HCT116 (cell line): ENCODE results near the gene COA8. TPM values are rescaled to one million over a fixed set of nuclear protein-coding genes. Genes with fewer than 3 reads are reported as not detected.

Source experiments
- ATAC-seq: fragments of 200-7000 bp; cut with Tn5 transposase; 2 replicates; pipeline ENCODE4 v1.9.1; 2020; ENCODE audit warnings: mild to moderate bottlenecking, moderate library complexity
- BruUV-seq: library from RNA; stranded (reverse); fragments of 400-500 nt; replicated peaks from 2 replicates; lab custom pipeline; 2021; lab: Mats Ljungman, UMichigan
- CTCF ChIA-PET: fragments of 300-600 bp; sonication (Branson Sonifier 250); formaldehyde crosslinking; loops from one replicate; lab custom pipeline; 2021; ENCODE audit warnings: antibody characterized with exemption; lab: Charles Lee
- POLR2A ChIA-PET: fragments of 300-600, 350-600 bp; sonication (Branson Sonifier 250); formaldehyde crosslinking; loops from one replicate; lab custom pipeline; 2021; ENCODE audit warnings: antibody characterized with exemption; lab: Charles Lee
- RAD21 ChIA-PET, 2 experiments: fragments of 300-600 bp; sonication (Branson Sonifier 250); formaldehyde crosslinking; loops; one replicate each; lab custom pipeline; 2023; ENCODE audit warnings: low total read pairs in 2 of 2; ENCODE audit not compliant: uncharacterized antibody in 2 of 2, unreplicated experiment in 2 of 2, low non-redundant PET in 1 of 2; lab: Charles Lee
- DNase-seq: peaks from one replicate; pipeline ENCODE4 v3.0.0-alpha.2; 2010; ENCODE audit warnings: low read depth, low spot score
- H2AFZ ChIP-seq: fragments of 200-600 bp; shearing (Covaris generic), sonication (generic); 2 replicates; pipeline ENCODE4 v1.6.1; 2017; ENCODE audit warnings: low read depth, mixed run types, mixed read lengths, antibody characterized with exemption, low read length; ENCODE audit not compliant: poor library complexity, severe bottlenecking
- H3K27ac ChIP-seq: 2 replicates; pipeline ENCODE4 v1.5.1; 2012; ENCODE audit warnings: low read depth, low read length
- H3K27me3 ChIP-seq: fragments of 200-600 bp; sonication (generic); 2 replicates; pipeline ENCODE4 v1.6.1; 2016; ENCODE audit warnings: mixed run types, low read length, mixed read lengths; ENCODE audit not compliant: insufficient read depth
- H3K36me3 ChIP-seq, 2 experiments: fragments of 200-500 bp in 1 of 2; fragments of 200-600 bp in 1 of 2; sonication (Bioruptor generic) in 1 of 2; sonication (generic) in 1 of 2; 2 replicates each; pipeline versions ENCODE4 v1.5.1 to v1.6.1; 2014 to 2016; ENCODE audit warnings: low read length in 2 of 2, inconsistent platforms in 1 of 2, mixed read lengths in 1 of 2, mixed run types in 1 of 2; ENCODE audit not compliant: insufficient read depth in 2 of 2, control insufficient read depth in 1 of 2
- H3K4me1 ChIP-seq, 2 experiments: fragments of 200-600 bp in 1 of 2; sonication (generic) in 1 of 2; 2 replicates each; pipeline versions ENCODE4 v1.5.1 to v1.6.1; 2012 to 2017; ENCODE audit warnings: low read length in 2 of 2, inconsistent platforms in 1 of 2, mild to moderate bottlenecking in 1 of 2, mixed read lengths in 1 of 2, mixed run types in 1 of 2, moderate library complexity in 1 of 2; ENCODE audit not compliant: insufficient read depth in 2 of 2, control insufficient read depth in 1 of 2
- H3K4me2 ChIP-seq: fragments of 200-600 bp; sonication (generic); 2 replicates; pipeline ENCODE4 v1.6.1; 2017; ENCODE audit warnings: mixed run types, low read length, mixed read lengths
- H3K4me3 ChIP-seq, 2 experiments: fragments of 200-600 bp in 1 of 2; sonication (generic) in 1 of 2; replicated peaks in 1 of 2; 2 replicates each; pipeline ENCODE4 v1.5.1; 2011 to 2016; ENCODE audit warnings: low read length in 2 of 2, control low read depth in 1 of 2, low read depth in 1 of 2, mild to moderate bottlenecking in 1 of 2, mixed read lengths in 1 of 2, mixed run types in 1 of 2
- H3K79me2 ChIP-seq: fragments of 200-600 bp; sonication (generic); 2 replicates; pipeline ENCODE4 v1.6.1; 2017; ENCODE audit warnings: mild to moderate bottlenecking, mixed run types, low read length, moderate library complexity, mixed read lengths; ENCODE audit not compliant: insufficient read depth
- H3K9ac ChIP-seq: fragments of 200-600 bp; sonication (generic); 2 replicates; pipeline ENCODE4 v1.6.1; 2016; ENCODE audit warnings: low read length, mixed read lengths
- H3K9me2 ChIP-seq: fragments of 200-600 bp; sonication (generic), shearing (Covaris generic); 2 replicates; pipeline ENCODE4 v1.6.1; 2017; ENCODE audit warnings: mixed run types, mild to moderate bottlenecking, moderate library complexity; ENCODE audit not compliant: insufficient read depth
- H3K9me3 ChIP-seq, 2 experiments: fragments of 200-500 bp in 1 of 2; fragments of 200-600 bp in 1 of 2; sonication (Bioruptor generic) in 1 of 2; sonication (generic) in 1 of 2; 2 replicates each; pipeline ENCODE4 v1.6.1; 2014 to 2017; ENCODE audit warnings: low read length in 2 of 2, mixed read lengths in 2 of 2, inconsistent platforms in 1 of 2, low read depth in 1 of 2, mild to moderate bottlenecking in 1 of 2, mixed run types in 1 of 2, moderate library complexity in 1 of 2; ENCODE audit not compliant: control insufficient read depth in 1 of 2, insufficient read depth in 1 of 2
- H4K20me1 ChIP-seq: fragments of 200-600 bp; sonication (generic), shearing (Covaris generic); 2 replicates; pipeline ENCODE4 v1.6.1; 2017; ENCODE audit warnings: mixed run types, mild to moderate bottlenecking, moderate library complexity; ENCODE audit not compliant: insufficient read depth
- EGR1 ChIP-seq: IDR thresholded peaks from 2 replicates; pipeline ENCODE4 v1.6.1; 2012; ENCODE audit warnings: low read depth
- JUND ChIP-seq: IDR thresholded peaks from 2 replicates; pipeline ENCODE4 v1.6.1; 2012
- POLR2AphosphoS5 ChIP-seq: IDR thresholded peaks from 2 replicates; pipeline ENCODE4 v1.6.1; 2011; ENCODE audit warnings: mild to moderate bottlenecking, low read depth, low read length, moderate library complexity
- SIN3A ChIP-seq: IDR thresholded peaks from 2 replicates; pipeline ENCODE4 v1.6.1; 2012; ENCODE audit warnings: low read depth
- SRF ChIP-seq: IDR thresholded peaks from 2 replicates; pipeline ENCODE4 v1.6.1; 2012; ENCODE audit warnings: low read depth
- intact Hi-C: fragments of 100-400 bp; cut with micrococcal nuclease; formaldehyde crosslinking; loops from 2 replicates; pipeline ENCODE4 v1.10.0; 2022
- total RNA-seq: library from RNA; stranded (reverse); gene quantifications from one replicate; pipeline ENCODE4 v1.2.1, GENCODE V29; 2021; ENCODE audit not compliant: unreplicated experiment
- TF ChIP-seq, protein P1 (sequence below): IDR thresholded peaks from 2 replicates; pipeline ENCODE4 v1.6.1; 2012; ENCODE audit warnings: low read depth

The COA8 gene
- total RNA-seq, 1 experiment from 2014 or later: 29.4 TPM

DNA sequence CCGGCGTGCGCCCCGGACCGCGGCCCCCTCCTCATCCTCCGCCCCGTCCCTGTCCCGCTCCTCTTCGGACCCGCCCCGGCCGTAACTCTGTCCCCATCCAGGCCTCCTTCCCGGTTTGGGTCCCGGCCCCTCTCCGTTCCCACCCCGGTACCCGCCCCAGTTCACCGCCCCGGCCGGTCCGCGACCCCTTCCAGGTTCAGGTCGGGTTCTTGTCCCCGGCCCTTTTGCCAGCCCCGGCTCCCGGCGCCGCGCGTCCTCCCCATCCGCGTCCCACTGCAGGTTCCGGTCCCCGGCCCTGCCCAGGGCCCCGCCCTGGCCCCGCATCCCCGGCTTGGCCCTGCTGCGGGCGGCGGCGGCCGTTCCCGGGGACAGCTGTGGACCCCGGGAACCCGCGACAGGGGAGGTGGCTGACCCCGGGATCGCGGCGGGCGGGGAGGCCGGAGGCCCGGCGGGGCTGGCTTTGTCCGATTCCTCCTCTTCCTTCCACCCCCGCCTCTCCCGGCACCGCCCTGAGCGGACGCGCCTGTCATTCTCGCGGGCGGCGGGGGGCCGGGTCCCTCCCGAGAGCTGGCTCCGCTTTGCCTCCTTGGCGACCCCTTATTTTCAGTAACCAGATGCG is 66.9 kb downstream of the COA8 start:
- POLR2A ChIA-PET: no interaction called here

More for the DNA sequence above, 66.9 kb downstream of the COA8 start:
- no peaks in the 10 kb centered on the region; a peak in 1 of 4 replicates for H3K36me3 ChIP-seq
- intact Hi-C loops: no loop called here
- peaks cover 14% of the 10 kb centered on the region; the same call in 1 of the 2 replicates for H4K20me1 ChIP-seq
- H3K27me3 ChIP-seq: no peaks in the 10 kb centered on the region
- H3K4me3 ChIP-seq: peak overlapping the region; percentile 53 to 67
- no peaks in the 10 kb centered on the region for H3K9me2 ChIP-seq
- H3K79me2 ChIP-seq: peaks cover 56% of the 10 kb centered on the region
- DNase-seq: no peak
- no peak overlapping the region for H2AFZ ChIP-seq
- CTCF ChIA-PET: no interaction called here
- ATAC-seq: peak; percentile 49
- peak overlapping the region; percentile 95 for H3K9ac ChIP-seq
- no peaks in the 10 kb centered on the region for H3K9me3 ChIP-seq
- peak overlapping the region; percentile 99 for H3K4me2 ChIP-seq
- H3K4me1 ChIP-seq: peaks cover 25 to 50% of the 10 kb centered on the region in 2 experiments
- RAD21 ChIA-PET: no interaction called here
- BruUV-seq: no TSS peak
- peak overlapping the region; percentile 85 for H3K27ac ChIP-seq
- TF ChIP-seq SIN3A (no peak), SRF (no peak), JUND (no peak), EGR1 (no peak), POLR2AphosphoS5 (no peak)
- TF ChIP-seq, protein P1, sequence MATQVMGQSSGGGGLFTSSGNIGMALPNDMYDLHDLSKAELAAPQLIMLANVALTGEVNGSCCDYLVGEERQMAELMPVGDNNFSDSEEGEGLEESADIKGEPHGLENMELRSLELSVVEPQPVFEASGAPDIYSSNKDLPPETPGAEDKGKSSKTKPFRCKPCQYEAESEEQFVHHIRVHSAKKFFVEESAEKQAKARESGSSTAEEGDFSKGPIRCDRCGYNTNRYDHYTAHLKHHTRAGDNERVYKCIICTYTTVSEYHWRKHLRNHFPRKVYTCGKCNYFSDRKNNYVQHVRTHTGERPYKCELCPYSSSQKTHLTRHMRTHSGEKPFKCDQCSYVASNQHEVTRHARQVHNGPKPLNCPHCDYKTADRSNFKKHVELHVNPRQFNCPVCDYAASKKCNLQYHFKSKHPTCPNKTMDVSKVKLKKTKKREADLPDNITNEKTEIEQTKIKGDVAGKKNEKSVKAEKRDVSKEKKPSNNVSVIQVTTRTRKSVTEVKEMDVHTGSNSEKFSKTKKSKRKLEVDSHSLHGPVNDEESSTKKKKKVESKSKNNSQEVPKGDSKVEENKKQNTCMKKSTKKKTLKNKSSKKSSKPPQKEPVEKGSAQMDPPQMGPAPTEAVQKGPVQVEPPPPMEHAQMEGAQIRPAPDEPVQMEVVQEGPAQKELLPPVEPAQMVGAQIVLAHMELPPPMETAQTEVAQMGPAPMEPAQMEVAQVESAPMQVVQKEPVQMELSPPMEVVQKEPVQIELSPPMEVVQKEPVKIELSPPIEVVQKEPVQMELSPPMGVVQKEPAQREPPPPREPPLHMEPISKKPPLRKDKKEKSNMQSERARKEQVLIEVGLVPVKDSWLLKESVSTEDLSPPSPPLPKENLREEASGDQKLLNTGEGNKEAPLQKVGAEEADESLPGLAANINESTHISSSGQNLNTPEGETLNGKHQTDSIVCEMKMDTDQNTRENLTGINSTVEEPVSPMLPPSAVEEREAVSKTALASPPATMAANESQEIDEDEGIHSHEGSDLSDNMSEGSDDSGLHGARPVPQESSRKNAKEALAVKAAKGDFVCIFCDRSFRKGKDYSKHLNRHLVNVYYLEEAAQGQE: no peak
